DMS153 (cell line): ENCODE measurements around the gene CCDC40.
A peak's percentile ranks its signal among the peaks of the same experiment; 100 is the strongest.
"Not testable (repeated sequence)": the region's sequence is repeated elsewhere in the genome, so short reads cannot be mapped to it uniquely, and the experiment has no call there.

Experiments
- DNase-seq: peaks from one replicate; lab custom pipeline; 2025; lab: John Stamatoyannopoulos, UW

CCDC40 gene

DNA sequence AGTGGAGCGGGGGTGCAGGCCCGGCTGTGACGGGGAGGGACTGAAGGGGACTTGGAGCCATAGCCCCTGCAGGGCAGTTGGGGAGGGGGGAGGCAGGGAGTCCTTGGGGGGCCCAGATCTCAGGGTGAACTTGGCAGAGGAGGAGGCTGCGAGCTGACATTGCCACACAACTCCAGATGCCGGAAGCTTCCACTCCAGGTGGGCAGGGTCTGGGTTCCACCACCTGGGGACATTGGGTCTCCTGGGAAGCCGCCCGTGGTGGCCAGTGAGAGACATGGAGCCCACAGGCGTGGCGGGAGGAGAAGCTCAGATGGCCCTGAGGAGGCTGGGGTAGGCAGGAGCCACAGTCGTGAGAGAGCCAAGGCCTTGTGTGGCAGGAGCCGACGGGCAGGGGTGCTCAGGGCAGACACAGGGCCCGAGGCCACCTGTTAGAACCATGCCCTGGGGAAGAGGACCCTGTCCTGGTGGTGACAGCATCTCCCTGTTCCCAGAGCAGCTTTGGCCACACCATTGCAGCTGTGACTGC, 46.8 kb downstream of the CCDC40 start:
- DNase-seq, result no peak

DNA sequence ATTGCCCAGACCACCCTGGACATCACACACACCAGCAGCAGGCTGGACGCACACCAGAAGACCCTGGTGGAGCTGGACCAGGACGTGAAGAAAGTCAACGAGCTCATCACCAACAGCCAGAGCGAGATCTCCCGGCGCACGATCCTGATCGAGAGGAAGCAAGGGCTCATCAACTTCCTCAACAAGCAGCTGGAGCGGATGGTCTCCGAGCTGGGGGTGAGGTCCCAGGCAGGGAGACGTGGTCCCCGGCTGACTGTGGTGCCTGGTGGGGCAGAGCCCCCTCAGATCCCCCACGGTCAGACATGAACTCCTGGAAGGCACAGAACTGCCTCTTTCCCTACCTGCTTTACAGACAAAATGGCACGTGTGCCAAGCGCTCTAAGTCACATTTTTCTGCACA, 48.3 kb downstream of the CCDC40 start:
- DNase-seq, result no peak

DNA sequence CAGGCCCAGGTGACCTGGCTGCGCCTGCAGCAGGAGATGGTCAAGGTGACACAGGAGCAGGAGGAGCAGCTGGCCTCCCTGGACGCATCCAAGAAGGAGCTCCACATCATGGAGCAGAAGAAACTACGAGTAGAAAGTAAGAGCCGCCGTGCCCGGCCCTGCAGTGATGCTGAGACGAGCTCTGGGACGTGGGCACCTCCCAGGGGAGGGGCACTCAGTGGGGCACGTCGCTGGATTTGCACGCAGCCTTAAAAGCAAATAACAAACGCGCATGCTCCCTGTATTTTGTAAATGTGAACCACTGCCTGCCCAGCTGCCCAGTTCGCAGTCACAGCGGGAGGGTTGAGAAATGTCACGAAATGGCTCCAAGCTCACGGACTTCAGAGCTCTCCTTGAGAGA, 49.6 kb downstream of the CCDC40 start:
- DNase-seq, result peak; percentile 27

DNA sequence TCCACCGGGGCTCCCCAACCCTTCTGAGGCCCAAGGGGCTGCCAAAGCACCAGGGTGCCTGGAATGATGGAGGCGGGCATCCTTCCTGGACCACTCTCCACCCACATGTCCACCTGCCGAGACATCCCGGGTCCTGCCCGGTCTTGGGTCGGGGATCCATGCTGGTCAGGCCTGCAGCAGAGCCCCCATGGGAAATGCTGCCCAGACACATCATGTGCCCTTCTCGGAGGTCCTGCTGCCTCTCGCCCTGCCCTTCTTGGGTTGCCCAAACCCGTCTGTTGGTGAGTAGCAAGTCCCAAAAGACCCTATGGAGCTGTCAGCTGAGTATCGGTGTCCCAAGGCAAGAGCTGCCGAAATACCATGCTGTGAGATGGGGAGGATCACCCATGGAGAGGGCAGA, 50.2 kb downstream of the CCDC40 start:
- DNase-seq, result no peak

DNA sequence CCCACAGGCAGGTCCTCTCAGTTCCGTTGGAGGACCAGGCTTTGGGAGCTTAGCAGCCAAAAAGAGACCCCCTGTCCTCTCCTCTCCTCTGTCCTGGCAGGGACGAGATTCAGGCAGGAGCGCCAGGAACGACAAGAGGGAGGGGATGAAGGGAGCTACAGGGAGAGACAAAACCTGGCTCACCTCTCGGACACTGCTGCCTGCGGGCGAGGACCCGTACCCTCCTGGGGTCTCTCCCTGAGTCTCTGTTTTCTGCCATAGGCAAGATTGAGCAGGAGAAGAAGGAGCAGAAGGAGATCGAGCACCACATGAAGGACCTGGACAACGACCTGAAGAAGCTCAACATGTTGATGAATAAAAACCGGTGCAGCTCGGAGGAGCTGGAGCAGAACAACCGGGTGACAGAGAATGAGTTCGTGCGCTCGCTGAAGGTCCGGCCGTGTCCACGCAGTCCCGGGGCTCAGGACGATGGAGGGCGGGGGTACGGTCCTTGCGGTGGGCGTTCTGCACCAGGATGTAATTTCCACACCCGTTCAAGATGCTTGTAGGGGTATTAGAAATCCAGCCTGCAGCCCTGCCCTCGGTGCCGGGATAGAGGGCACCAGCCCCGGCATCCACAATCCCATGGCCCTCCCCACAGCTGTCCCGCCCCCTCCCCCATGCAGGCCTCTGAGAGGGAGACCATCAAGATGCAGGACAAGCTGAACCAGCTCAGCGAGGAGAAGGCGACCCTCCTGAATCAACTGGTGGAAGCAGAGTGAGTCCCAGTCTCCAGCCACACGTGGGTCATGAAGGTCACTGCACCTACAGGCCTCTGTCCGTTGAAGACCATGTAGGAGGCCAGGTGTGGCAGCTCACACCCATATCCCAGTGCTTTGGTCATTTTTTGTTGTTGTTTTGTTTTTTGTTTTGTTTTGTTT, 51.2 kb downstream of the CCDC40 start:
- DNase-seq, result no peak

DNA sequence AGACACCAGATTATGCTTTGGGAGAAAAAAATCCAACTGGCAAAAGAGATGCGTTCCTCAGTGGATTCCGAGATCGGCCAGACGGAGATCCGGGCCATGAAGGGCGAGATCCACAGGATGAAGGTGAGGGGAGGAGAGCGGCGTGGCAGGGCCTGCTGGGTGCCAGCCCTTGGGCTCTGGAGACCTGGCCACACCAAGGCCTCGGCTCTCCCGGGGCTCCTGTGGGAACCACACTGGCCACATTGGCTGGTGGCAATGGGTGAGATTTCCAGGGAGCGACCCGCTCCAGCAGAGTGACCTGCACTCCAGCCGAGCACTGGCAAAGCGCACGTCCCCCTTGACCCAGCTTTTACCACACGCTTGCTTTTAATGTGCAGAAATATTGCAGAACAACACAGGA, 53.3 kb downstream of the CCDC40 start:
- DNase-seq, result no peak

DNA sequence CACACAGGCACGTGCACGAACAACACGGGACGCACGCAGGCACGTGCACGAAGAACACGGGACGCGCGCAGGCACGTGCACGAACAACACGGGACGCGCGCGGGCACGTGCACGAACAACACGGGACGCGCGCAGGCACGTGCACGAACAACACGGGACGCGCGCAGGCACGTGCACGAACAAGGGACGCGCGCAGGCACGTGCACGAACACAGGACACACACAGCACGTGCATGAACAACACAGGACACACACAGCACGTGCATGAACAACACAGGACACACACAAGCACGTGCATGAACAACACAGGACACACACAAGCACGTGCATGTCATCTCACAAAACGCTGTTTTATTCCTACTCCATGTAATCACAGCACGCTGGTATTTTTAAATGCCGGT, 53.7 kb downstream of the CCDC40 start:
- not testable (repeated sequence) for DNase-seq

DNA sequence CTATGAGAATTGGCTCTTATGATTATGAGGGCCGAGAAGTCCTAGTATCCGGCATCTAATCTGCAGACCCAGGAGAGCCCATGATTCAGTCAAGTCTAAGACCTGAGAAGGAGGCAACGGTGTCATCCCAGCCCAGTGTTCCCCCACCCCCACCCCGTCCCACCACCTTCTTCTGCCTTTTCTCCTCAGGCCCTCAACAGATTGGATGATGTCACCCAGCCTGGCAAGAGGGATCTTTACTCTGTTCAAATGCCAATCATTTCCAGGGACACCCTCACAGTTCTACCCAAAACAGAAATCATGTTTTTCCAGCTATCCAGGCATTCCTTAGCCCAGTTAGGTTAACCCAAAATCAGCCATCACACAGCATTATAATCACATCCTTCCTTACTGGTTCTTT, 54.9 kb downstream of the CCDC40 start:
- DNase-seq, result no peak

DNA sequence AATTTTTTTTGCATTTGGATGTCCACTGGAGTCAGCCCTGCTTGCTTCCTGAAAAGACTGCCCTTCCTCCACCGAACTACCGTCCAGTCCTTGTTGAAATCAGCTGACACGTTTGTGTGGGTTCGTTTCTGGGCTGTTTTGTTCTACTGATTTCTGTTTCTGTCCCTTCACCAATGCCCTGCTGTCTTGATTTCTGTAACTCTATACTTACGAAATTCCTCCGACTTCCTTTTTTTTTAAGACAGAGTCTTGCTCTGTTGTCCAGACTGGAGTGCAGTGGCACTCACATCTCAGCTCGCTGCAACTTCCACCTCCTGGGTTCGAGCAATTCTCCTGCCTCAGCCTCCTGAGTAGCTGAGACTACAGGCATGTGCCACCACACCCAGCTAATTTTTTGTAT, 56.5 kb downstream of the CCDC40 start:
- no peak for DNase-seq

DNA sequence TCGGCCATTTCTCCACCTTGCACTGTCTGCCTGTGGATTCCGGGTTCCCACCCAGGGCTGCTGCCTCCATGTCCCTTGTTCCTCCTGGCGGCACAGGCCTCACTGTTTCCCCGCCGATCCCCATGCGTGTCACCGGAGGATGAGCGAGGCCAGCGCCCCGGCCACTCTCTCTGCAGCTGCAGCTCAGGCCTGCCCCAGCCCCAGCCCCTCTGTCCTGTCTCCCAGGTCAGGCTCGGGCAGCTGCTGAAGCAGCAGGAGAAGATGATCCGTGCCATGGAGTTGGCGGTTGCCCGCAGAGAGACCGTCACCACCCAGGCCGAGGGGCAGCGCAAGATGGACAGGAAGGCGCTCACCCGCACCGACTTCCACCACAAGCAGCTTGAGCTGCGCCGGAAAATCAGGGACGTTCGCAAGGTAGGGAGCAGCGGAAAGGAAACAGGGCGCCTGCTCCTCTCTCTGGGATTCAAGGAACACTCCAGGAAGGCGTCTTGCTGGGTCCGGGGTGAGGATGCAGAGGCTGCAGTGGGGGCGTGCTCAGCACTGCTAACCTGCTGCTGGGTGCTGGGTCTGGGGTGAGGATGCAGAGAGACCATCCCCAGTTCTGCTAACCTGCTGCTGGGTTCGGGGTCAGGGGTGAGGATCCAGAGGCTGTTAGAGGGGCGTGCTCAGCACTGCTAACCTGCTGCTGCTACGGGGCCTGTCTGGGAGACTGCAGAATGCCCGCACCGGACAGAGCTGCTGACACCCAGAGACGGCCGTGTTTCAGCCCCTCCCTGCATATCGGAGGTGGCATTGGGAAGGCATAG, 58.8 kb downstream of the CCDC40 start:
- no peak for DNase-seq

DNA sequence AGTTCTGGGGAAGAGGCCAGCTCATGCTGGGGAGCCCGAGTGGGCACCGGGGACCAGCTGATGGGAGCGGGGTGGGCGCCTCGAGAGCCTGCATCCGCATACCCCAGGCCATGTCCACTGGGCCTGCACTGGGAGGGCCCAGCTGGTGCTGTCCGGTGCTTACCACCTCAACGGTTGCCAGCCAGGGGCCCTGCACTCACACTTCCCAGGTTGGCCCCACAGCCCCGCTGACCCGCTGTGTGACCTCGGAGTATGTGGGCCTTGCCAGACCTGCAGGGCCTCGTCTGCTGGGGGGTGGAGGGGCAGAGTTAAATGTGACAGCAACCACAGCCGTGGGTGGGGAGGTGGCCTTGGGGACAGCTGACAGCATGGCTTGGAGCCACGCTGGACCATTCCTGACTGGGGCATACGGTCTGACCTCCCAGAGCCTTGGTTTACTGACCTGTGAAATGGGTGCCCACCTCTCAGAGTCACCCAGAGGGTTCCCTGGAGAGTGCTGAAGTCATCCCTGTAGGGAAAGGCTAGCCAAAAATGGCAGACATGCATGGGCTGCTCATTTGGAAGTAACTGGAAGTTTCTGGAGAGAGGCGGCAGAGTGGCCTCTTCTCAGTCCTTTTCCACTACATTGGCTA, 59.5 kb downstream of the CCDC40 start:
- no peak for DNase-seq

DNA sequence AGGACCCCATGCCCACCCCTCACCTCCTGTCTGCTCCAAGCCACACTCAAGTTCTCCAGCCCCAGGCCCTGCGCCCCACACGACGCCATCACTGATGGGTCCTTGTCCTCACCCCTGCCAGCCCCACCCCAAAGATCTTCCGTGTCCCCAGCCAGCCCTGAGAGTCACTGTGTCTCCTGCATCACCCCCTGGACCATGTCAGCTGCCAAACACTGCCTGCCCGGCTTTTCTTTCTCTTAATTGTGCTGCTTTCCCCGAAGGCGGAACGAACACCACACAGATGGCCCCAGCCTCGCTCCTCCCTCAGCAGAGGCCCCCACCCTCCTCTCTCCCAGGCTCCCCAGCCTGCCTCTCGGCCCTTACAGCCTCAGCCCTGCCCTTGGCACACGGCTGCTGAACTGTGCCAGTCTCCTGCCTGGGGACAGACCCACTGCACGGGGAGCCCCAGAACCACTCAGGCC, 60.1 kb downstream of the CCDC40 start:
- DNase-seq, result no peak

DNA sequence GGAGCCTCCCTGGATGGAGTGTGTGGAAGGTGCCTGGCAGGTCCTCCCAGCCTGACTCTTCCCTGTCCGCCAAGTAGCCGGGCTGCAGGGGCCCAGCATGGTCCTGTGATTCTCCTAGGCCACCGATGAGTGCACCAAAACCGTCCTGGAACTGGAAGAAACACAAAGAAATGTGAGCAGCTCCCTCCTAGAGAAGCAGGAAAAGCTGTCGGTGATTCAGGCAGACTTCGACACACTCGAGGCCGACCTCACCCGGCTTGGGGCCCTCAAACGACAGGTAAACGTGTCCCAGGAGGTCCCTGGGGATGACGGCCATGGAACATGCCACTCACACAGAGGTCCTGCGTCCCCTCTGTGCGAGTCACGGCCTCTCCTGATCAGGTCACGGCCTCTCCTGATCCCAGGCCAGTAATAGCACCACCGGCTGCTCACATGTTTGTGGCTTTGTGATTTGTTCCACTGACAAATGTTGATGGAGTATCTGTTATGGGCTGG, 60.7 kb downstream of the CCDC40 start:
- no peak for DNase-seq

DNA sequence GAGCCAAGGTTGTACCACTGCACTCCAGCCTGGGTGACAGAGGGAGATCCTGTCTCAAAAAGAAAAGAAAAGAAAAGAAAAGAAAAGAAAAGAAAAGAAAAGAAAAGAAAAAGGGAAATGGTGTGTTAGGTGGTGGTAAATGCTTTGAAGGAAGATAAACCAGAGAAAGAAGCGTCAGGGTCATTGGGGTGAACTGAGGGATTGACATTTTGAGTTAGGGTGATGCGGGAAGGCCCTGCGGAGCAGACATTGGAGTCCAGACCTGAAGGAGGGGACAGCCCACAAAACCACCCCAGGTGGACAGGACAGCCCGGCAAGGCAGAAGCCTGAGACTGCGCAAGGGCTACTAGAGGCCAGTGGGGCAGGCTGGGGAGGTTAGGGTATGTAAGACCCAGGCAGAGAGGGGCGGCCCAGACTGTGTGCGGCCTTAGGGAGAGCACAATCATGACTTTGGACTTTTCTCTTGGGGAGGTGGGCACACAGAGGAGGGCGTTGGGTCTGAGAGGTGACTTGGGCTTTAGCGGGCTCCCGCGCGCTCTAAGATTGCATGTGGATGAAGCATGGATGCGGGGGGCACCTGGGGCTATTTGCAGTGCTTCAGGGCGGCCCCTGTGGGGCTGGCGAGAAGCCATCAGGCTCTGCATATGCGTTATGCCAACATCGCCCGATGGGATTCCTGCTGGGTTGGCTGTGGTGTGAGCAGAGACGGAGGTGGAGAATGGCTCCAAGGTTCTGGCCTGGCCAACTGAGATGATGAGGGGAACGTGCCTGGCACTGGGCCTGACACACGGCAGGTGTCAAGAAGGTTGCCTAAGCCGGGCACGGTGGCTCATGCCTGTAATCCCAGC, 61.6 kb downstream of the CCDC40 start:
- no peak for DNase-seq

DNA sequence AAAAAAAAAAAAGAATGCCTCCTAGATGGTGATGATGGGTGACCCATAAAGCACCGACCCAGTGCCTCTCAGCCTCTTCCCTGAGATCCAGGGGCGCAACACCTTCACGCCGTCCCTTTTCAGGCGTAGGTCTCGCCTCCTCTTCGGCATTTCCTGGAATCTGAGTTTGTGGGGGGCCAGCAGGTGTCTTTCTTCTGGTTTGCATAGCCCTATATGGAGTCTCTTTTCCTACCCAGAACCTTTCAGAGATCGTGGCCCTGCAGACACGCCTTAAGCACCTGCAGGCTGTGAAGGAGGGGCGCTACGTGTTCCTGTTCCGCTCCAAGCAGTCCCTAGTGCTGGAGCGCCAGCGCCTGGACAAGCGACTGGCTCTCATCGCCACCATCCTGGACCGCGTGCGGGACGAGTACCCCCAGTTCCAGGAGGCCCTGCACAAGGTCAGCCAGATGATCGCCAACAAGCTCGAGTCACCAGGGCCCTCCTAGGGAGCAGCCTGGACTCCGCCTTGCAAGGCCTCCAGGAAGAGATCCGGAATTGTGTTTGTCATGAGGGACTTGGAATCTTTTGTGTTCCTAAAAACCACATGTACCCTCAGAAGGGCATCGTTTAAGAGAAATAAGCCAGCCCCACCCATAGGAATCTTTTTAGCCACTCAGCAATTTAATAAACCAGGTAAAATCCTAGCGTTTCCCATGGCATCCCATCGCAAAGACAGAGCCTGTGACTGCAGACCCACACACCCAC, 63.0 kb downstream of the CCDC40 start:
- DNase-seq, result no peak

DNA sequence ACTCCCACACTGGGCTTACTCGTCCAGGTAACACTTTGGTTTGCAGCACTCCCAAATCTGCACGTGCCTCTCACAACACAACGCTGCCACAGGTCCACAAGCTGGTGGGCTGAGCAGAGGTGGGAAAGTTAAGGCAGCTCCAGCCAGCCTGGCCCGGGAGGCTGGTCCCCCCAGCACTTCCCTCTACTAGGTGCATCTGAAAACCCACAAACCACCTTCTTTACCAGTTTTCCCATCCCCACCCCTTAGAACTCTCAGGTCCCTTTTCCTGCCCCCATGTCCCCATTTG, 63.5 kb downstream of the CCDC40 start:
- DNase-seq, result no peak

DNA sequence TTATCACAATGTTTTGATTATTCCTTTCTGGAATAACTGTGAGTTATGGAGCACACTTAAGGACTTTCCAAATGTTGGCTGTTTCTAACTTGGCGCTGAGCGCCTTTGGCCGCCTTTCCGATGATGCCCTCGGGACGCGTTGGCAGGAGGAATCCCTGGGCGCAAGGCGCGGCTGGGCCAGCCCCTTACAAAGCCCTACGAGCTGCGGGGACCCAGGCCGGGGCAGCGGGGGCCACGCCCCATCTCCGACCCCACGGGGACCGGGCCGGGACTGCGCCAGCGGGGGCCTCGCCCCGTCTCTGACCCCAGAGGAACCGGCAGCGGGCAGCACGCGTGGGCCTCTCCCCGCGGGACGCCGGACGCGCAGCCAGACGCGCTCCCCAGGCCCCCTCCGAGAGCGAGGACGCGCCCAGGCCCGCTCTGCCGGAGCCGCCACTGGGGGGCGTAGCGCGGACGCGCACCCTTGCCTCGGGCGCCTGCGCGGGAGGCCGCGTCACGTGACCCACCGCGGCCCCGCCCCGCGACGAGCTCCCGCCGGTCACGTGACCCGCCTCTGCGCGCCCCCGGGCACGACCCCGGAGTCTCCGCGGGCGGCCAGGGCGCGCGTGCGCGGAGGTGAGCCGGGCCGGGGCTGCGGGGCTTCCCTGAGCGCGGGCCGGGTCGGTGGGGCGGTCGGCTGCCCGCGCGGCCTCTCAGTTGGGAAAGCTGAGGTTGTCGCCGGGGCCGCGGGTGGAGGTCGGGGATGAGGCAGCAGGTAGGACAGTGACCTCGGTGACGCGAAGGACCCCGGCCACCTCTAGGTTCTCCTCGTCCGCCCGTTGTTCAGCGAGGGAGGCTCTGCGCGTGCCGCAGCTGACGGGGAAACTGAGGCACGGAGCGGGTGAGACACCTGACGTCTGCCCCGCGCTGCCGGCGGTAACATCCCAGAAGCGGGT, 64.8 kb downstream of the CCDC40 start, which contains the start of gene GAA:
TSS of gene GAA (plus strand) at position 571 of the 935 bp plus-strand sequence. CDS start 3,006 bp downstream, outside the sequence.
- DNase-seq, result peak; percentile 58

DNA sequence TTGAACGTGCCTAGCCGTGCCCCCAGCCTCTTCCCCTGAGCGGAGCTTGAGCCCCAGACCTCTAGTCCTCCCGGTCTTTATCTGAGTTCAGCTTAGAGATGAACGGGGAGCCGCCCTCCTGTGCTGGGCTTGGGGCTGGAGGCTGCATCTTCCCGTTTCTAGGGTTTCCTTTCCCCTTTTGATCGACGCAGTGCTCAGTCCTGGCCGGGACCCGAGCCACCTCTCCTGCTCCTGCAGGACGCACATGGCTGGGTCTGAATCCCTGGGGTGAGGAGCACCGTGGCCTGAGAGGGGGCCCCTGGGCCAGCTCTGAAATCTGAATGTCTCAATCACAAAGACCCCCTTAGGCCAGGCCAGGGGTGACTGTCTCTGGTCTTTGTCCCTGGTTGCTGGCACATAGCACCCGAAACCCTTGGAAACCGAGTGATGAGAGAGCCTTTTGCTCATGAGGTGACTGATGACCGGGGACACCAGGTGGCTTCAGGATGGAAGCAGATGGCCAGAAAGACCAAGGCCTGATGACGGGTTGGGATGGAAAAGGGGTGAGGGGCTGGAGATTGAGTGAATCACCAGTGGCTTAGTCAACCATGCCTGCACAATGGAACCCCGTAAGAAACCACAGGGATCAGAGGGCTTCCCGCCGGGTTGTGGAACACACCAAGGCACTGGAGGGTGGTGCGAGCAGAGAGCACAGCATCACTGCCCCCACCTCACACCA, 65.7 kb downstream of the CCDC40 start:
- DNase-seq, result no peak
